ENCODE results near the gene HOXB6.

Gene HOXB6

DNA sequence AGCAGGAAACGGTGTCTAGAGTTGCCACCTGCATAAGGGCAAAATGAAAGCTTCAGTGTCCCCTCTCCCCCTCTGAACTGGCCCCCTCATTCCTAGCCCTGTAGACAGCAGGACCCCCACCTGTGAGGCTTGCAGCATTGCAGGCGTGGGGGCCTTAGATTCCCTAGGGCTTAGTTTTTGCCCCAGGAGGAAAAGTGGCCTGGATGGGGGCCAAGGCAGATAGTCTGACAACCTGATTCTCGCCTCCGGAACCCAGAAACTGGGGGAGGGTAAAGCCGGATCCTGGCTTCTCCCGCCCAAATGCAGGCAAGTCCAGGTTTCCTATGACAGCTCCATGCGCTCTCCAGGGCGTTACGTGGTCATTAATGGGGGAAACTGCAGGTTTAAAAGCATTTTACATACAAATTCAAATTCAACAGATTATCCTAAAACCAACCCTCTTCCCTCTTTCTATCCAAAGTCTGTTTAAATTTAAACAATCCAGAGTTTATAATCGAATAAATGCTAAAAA, 678 bp upstream of the HOXB6 start:
- TF ChIP-seq, protein P1, sequence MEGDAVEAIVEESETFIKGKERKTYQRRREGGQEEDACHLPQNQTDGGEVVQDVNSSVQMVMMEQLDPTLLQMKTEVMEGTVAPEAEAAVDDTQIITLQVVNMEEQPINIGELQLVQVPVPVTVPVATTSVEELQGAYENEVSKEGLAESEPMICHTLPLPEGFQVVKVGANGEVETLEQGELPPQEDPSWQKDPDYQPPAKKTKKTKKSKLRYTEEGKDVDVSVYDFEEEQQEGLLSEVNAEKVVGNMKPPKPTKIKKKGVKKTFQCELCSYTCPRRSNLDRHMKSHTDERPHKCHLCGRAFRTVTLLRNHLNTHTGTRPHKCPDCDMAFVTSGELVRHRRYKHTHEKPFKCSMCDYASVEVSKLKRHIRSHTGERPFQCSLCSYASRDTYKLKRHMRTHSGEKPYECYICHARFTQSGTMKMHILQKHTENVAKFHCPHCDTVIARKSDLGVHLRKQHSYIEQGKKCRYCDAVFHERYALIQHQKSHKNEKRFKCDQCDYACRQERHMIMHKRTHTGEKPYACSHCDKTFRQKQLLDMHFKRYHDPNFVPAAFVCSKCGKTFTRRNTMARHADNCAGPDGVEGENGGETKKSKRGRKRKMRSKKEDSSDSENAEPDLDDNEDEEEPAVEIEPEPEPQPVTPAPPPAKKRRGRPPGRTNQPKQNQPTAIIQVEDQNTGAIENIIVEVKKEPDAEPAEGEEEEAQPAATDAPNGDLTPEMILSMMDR (conservative IDR thresholded peaks at IDR 0.05; ENCODE audit: low read length) = no peak
- DNase-seq (ENCODE audit: low read depth) = no peak
- H3K4me3 ChIP-seq (ENCODE audit: low read length) = peak overlapping the region; percentile 89

DNA sequence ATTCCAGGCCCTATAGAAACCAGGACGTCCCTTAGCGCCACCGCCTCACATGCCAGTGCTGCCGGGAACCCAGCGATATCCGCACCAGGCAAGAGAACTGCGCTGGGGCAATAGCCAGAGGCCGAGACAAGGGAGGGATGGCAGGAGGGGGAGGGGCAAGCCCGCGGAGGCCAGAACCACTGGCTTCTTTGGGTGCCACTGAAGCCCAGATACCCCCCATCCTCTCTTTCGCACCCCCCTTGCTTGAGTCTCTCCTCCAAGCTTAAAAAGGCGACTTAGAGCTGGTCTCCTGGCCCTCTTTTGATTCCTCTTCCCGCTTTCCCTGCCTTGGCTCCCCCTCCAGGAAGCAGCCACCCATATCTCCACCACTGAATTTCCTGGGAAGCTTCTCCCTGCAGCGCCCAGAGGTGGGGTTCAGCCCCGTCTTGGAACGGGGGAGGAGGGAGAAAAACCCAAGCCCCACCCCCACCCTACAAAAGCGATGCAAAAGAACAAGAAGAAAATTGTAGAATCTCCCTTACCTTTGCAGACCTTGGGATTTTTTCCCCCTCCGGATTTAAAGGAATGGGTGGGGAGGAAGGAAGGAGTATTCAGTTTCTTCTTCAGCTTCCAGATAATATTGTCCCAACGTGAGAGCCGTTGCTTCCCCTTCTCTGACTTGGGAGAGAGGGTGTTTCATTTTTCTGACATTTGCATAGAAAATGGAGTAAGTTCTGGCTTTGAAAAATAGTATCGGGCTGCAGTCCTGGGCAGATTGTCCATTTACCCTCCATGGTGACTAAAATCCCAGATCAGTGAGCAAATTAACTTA, 622 bp downstream of the HOXB6 start:
- TF ChIP-seq, protein P1 (conservative IDR thresholded peaks at IDR 0.05; ENCODE audit: low read length) = peak; percentile 37
- H3K4me3 ChIP-seq (ENCODE audit: low read length) = peak overlapping the region; percentile 89
- no peak for DNase-seq (ENCODE audit: low read depth)

DNA sequence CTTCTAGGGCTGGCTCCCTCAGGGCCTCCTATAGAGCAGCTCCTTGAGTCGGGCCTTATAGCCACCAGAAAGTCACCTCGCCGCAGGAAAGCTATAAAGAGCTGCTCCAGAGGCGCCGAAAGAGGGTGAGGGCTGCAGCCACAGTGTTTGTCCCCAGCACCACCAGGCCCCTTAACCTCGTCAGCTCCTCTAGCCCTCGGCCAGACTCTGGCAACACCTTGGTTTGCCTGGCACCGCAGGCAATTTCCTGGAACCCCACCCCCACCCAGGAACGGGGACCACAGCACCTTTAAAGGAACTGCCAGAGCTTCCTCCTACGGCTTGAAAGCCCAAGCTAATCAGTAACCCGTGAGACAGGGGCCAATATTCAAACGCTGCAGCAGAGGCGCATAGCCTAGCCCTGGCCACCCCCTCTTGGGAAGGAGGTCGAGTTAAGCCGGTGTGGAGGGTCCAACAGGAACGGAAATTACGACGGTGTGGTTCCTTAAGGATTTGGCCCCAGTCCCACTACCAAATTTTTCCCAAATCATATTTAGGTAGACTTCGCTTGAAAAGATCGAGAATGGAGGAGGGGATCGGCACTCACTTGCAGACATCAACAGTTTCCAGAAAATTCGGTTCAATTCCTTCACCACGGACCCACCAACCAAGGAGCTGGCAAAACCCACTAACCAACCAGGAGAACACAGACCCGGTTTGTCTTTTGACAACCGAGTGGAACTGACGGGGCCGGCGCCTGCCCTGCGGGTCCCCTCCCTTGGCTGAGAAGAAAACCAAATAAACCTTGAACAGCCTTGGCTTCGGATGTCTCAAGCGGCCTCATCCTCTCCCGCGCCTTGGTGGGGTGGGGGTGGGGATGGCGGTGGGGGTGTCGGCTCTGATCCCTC, 3.0 kb downstream of the HOXB6 start:
- H3K4me3 ChIP-seq (ENCODE audit: low read length) = peak overlapping the region; percentile 89
- DNase-seq (ENCODE audit: low read depth) = no peak
- TF ChIP-seq, protein P1 (conservative IDR thresholded peaks at IDR 0.05; ENCODE audit: low read length) = no peak

DNA sequence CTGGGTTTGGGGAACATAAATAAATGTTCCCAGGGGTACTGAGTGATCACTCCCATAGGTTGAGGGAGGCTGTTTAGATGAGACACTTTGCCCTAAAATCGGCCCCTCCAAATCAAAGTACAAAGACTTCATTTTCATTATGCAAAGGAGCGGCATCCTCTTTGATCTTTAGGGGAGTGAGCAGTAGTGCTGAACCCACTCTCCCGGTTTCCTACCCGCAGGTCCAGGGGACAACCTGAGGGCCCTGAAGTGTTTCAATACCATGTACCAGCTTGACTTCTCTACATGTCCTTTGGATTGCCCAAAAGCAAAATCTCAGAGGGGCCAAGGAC, 3.6 kb downstream of the HOXB6 start:
- peak overlapping the region; percentile 89 for H3K4me3 ChIP-seq (ENCODE audit: low read length)
- TF ChIP-seq, protein P1 (conservative IDR thresholded peaks at IDR 0.05; ENCODE audit: low read length) = no peak

DNA sequence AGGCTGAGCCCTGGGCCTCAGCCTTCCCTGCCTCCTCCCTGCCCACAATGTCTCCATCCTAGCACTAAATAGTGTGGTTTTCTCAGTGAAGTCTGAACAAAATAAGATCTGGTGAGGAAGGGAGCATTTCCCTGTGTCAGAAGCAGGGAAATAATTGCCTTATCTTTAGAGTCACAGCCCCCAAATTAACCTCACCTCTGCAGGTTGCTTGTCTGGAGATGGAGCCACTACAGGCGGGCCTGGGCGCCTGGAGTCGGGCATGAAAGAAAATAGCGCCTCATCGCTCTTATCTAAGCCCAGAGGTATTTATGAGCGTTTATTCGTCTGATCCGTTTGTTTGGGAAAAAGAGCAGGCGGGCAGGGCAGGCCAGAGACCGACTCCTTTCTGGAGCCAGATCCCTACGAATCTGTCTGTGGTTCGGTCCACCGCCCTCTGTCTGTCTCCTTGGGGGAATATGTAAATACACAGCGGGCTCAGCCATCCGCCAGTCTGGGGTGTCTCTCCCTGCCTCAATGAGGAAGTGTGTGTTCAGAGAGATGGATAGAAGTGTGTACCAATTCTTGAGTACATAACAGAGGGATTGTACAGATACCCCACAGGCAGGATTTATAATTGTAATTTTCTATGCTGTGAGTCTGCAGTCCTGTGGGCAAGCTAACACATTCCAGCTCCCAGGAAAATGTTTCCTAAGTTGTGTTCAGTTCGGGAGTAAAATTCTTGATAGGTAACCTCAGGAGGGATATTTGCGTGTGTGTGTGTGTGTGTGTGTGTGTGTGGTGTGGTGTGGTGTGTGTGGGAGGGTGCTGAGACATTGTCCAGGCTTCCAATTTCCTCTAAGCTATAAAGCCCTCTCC, 4.3 kb downstream of the HOXB6 start:
- TF ChIP-seq, protein P1 (conservative IDR thresholded peaks at IDR 0.05; ENCODE audit: low read length) = no peak
- peak overlapping the region; percentile 89 for H3K4me3 ChIP-seq (ENCODE audit: low read length)
- no peak for DNase-seq (ENCODE audit: low read depth)

More for the DNA sequence above, 3.6 kb downstream of the HOXB6 start:
- no peak for DNase-seq (ENCODE audit: low read depth)

DNA sequence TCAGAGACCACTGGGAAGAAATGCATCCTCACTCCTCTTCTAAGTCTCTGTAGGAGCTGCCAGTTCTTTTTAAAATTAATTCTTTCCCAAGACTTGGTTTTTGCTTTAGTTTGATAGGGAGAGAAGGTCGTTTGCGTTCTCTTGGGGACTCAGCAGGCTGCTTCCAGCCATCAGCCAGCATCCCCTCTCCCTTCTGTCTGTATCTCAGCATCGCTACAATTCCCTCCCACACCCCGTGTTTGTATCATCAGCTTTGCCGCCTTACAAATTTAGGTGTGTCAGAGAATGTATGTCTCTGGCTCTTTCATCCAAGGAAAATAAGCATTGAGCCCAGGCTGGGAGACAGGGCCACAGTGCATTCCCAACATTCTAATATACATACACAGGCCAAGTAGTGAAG, 5.4 kb downstream of the HOXB6 start:
- no peak for DNase-seq (ENCODE audit: low read depth)
- H3K4me3 ChIP-seq (ENCODE audit: low read length) = peak overlapping the region; percentile 70
- TF ChIP-seq, protein P1 (conservative IDR thresholded peaks at IDR 0.05; ENCODE audit: low read length) = no peak

Data from AG10803 (cell line).